Bladder microvascular endothelial cell (primary cell): ENCODE measurements around the gene CC2D2A. TPM values are rescaled to one million over a fixed set of nuclear protein-coding genes. Genes with fewer than 3 reads are reported as not detected.

ENCODE experiments used
- total RNA-seq: library from RNA; depleted of rRNA; stranded (reverse); fragments of >200 nt; gene quantifications from 2 replicates; pipeline ENCODE4 v1.2.3, GENCODE V29; 2014

The CC2D2A gene
- total RNA-seq, result 3.6 and 6.5 TPM in 2 replicates

GRCh38 chr4:15469402-15470127, at the start of gene CC2D2A:
TSS of gene CC2D2A (plus strand) at chr4:15469882. CDS start at chr4:15475933, 6,051 bp downstream.

GRCh38 chr4:15427701-15428100, 42.0 kb upstream of the CC2D2A start, which contains the start of gene C1QTNF7:
TSS of gene C1QTNF7 (plus strand) at chr4:15428033. CDS start at chr4:15435744, 7,711 bp downstream.

Other genes starting within 250 kb of the CC2D2A start
- gene C1QTNF7, start 41.8 kb upstream of the CC2D2A start, total RNA-seq, result not detected in 2 replicates
- 69.0 and 146 TPM in 2 replicates for gene FBXL5, start 185.5 kb downstream of the CC2D2A start, total RNA-seq
- gene FAM200B, start 211.9 kb downstream of the CC2D2A start, total RNA-seq, result 10.4 and 29.1 TPM in 2 replicates
- gene BST1, start 233.2 kb downstream of the CC2D2A start, total RNA-seq, result 19.3 and 154 TPM in 2 replicates